22Rv1 (cell line): ENCODE measurements around the gene OR14A16.

Experiments
- ZFX ChIP-seq: fragments of 450-650 bp; IDR thresholded peaks from 2 replicates; pipeline ENCODE4 v1.6.1; 2017; ENCODE audit warnings: antibody characterized with exemption, borderline replicate concordance
- TF ChIP-seq, protein P1 (sequence below): fragments of 450-650 bp; IDR thresholded peaks from 2 replicates; pipeline ENCODE4 v1.5.1; 2017; ENCODE audit warnings: mild to moderate bottlenecking

DNA sequence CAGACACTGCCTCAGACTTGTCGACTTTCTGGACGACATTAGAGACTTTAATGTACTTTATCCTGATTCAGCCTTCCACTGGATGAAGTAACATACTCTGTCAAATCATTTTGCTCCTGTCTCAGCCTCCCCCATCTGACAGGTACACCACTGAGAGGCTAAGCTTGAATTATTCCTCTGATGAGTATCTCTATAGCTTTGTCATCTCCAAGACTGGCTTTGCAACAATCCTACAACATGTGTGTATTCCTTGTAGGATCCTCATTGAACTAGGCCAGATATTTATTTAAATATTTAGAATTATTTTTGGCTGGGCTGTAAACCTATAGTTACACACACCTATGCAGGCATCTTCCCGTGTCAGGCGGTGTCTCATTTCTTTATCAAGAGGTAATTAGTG lies 32.0 kb upstream of the OR14A16 start:
- TF ChIP-seq, protein P1, sequence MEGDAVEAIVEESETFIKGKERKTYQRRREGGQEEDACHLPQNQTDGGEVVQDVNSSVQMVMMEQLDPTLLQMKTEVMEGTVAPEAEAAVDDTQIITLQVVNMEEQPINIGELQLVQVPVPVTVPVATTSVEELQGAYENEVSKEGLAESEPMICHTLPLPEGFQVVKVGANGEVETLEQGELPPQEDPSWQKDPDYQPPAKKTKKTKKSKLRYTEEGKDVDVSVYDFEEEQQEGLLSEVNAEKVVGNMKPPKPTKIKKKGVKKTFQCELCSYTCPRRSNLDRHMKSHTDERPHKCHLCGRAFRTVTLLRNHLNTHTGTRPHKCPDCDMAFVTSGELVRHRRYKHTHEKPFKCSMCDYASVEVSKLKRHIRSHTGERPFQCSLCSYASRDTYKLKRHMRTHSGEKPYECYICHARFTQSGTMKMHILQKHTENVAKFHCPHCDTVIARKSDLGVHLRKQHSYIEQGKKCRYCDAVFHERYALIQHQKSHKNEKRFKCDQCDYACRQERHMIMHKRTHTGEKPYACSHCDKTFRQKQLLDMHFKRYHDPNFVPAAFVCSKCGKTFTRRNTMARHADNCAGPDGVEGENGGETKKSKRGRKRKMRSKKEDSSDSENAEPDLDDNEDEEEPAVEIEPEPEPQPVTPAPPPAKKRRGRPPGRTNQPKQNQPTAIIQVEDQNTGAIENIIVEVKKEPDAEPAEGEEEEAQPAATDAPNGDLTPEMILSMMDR: no peak
- TF ChIP-seq ZFX: no peak
